IPS-11a (cell line): ENCODE results near the gene TTL.
"Not testable (repeated sequence)": the region's sequence is repeated elsewhere in the genome, so short reads cannot be mapped to it uniquely, and the experiment has no call there.

Experiments used
- H3K4me3 ChIP-seq: one replicate; pipeline ENCODE4 v1.5.1; 2013; ENCODE audit warnings: low read depth, low read length, control low read depth

TTL gene

GRCh38 chr2:112519506-112519905, 37.5 kb downstream of the TTL start:
- H3K4me3 ChIP-seq: no peak overlapping the region

- H3K4me3 ChIP-seq: no peak overlapping the region
Measured at GRCh38 chr2:112520234-112520783, 38.4 kb downstream of the TTL start.

- no peak overlapping the region for H3K4me3 ChIP-seq
Measured at GRCh38 chr2:112523291-112523777, 41.4 kb downstream of the TTL start.

GRCh38 chr2:112524276-112524675, 42.3 kb downstream of the TTL start:
- H3K4me3 ChIP-seq: not testable (repeated sequence)

- no peak overlapping the region for H3K4me3 ChIP-seq
Measured at GRCh38 chr2:112528541-112528940, 46.6 kb downstream of the TTL start.

- no peak overlapping the region for H3K4me3 ChIP-seq
Measured at GRCh38 chr2:112529757-112530156, 47.8 kb downstream of the TTL start.

- H3K4me3 ChIP-seq: no peak overlapping the region
Measured at GRCh38 chr2:112530728-112531127, 48.8 kb downstream of the TTL start.

GRCh38 chr2:112534826-112535225, 52.9 kb downstream of the TTL start:
- H3K4me3 ChIP-seq: no peak overlapping the region

- H3K4me3 ChIP-seq: not testable (repeated sequence)
Measured at GRCh38 chr2:112536665-112537064, 54.7 kb downstream of the TTL start.

GRCh38 chr2:112539306-112539705, 57.4 kb downstream of the TTL start:
- H3K4me3 ChIP-seq: no peak overlapping the region

GRCh38 chr2:112540906-112541305, 59.0 kb downstream of the TTL start:
- H3K4me3 ChIP-seq: no peak overlapping the region

- peak overlapping the region; percentile 92 for H3K4me3 ChIP-seq
Measured at GRCh38 chr2:112541315-112542122, 59.6 kb downstream of the TTL start.

GRCh38 chr2:112542123-112542983, 60.4 kb downstream of the TTL start, which contains the start of gene POLR1B:
TSS of gene POLR1B (plus strand) at chr2:112542465. CDS start at chr2:112542495, 30 bp downstream.
- H3K4me3 ChIP-seq: peak within 1 kb of the TSS; percentile 92

- peak overlapping the region; percentile 92 for H3K4me3 ChIP-seq
Measured at GRCh38 chr2:112542984-112543661, 61.2 kb downstream of the TTL start.

GRCh38 chr2:112547333-112547732, 65.4 kb downstream of the TTL start:
- no peak overlapping the region for H3K4me3 ChIP-seq

- no peak overlapping the region for H3K4me3 ChIP-seq
Measured at GRCh38 chr2:112548980-112549379, 67.0 kb downstream of the TTL start.

GRCh38 chr2:112566104-112566503, 84.1 kb downstream of the TTL start:
- no peak overlapping the region for H3K4me3 ChIP-seq

GRCh38 chr2:112566508-112566907, 84.6 kb downstream of the TTL start:
- H3K4me3 ChIP-seq: not testable (repeated sequence)

GRCh38 chr2:112572005-112572404, 90.0 kb downstream of the TTL start:
- no peak overlapping the region for H3K4me3 ChIP-seq

GRCh38 chr2:112577756-112578155, 95.8 kb downstream of the TTL start:
- H3K4me3 ChIP-seq: no peak overlapping the region

GRCh38 chr2:112579241-112579640, 97.3 kb downstream of the TTL start:
- no peak overlapping the region for H3K4me3 ChIP-seq
